Uterus (tissue), 4 donors: ENCODE results near the gene PLXNA2. TPM values are rescaled to one million over a fixed set of nuclear protein-coding genes. Genes with fewer than 3 reads are reported as not detected.
A peak's percentile ranks its signal among the peaks of the same experiment; 100 is the strongest.

Experiments used
- DNase-seq, 2 donors: peaks; one replicate each; pipeline ENCODE4 v3.0.0-alpha.2; 2019 to 2020
- H3K27ac ChIP-seq, 2 donors: fragments of 200-600 bp; sonication (generic); 1 replicate in 1 of 2; 2 replicates in 1 of 2; pipeline ENCODE4 v1.5.1; 2016 to 2018
- H3K27me3 ChIP-seq, 2 donors: fragments of 200-600 bp; sonication (generic); one replicate each; pipeline ENCODE4 v1.5.1; 2018 to 2019; ENCODE audit warnings: control low read depth in 1 of 2
- H3K36me3 ChIP-seq, 2 donors: fragments of 200-600 bp; sonication (generic); one replicate each; pipeline ENCODE4 v1.5.1; 2019; ENCODE audit warnings: control low read depth in 1 of 2
- H3K4me1 ChIP-seq, 2 donors: fragments of 200-600 bp; sonication (generic); one replicate each; pipeline ENCODE4 v1.5.1; 2018 to 2019; ENCODE audit warnings: control low read depth in 1 of 2
- H3K4me3 ChIP-seq, 2 donors: fragments of 200-600 bp; sonication (generic); 1 replicate in 1 of 2; 2 replicates in 1 of 2; pipeline ENCODE4 v1.5.1; 2018 to 2019; ENCODE audit warnings: mild to moderate bottlenecking in 1 of 2
- H3K9me3 ChIP-seq, 2 donors: fragments of 200-600 bp; sonication (generic); one replicate each; pipeline ENCODE4 v1.5.1; 2019; ENCODE audit warnings: control low read depth in 1 of 2
- CTCF ChIP-seq, 4 experiments: fragments of 200-600 bp in 2 of 4; fragments of 450-650 bp in 2 of 4; sonication (generic) in 2 of 4; IDR thresholded peaks; one replicate each; pipeline ENCODE4 v1.5.1; 2016 to 2019; ENCODE audit warnings: antibody characterized with exemption in 4 of 4, mild to moderate bottlenecking in 2 of 4, moderate library complexity in 1 of 4
- POLR2A ChIP-seq, 2 donors: fragments of 450-650 bp; IDR thresholded peaks; one replicate each; pipeline ENCODE4 v1.6.1; 2016; ENCODE audit warnings: antibody characterized with exemption in 2 of 2, mild to moderate bottlenecking in 1 of 2, moderate library complexity in 1 of 2
- intact Hi-C: fragments of 100-400 bp; cut with DNase I; formaldehyde crosslinking; loops from one replicate; pipeline ENCODE4 v1.15.1; 2023; ENCODE audit warnings: low total_unique reads
- total RNA-seq, 4 donors: library from RNA; depleted of rRNA in 3 of 4; stranded (reverse); fragments of >200 nt in 3 of 4; gene quantifications; one replicate each; pipeline versions ENCODE4 v1.1.0 to v1.2.4, GENCODE V29; 2014 to 2023
- donor health status: DM: yes; HTN: yes; CAD: no.

Gene PLXNA2
- total RNA-seq, 4 donors from 2014 or later = 5.4 to 94.5 (median 9.5) TPM

DNA sequence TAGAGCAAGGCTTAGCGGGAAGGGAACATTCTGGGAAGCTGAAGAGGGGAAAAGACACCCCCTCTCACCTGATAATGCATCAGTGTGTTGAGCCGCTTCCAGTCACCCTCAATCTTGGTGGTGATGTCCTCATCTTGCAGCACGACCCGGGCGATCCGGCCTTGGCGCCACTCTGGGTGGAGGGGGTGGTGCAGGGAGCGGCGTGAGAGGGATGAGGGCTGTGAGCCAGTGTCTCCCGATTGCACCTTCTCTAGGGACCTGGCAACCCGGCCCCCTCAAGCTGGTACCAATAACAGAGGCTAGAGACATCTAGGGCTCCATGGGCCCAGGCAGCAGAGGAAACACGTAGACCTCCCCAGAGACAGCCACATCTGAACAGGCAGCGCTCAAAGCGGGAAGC, 205.9 kb downstream of the PLXNA2 start:
- intact Hi-C loops = no loop called here

GRCh38 chr1:208036918-208037766, 207.0 kb downstream of the PLXNA2 start:
- no peak for DNase-seq
- H3K4me1 ChIP-seq = no peaks in the 10 kb centered on the region
- no peaks in the 10 kb centered on the region for H3K36me3 ChIP-seq
- intact Hi-C loops = no loop called here
- no peak overlapping the region for H3K27ac ChIP-seq
- no peaks in the 10 kb centered on the region for H3K9me3 ChIP-seq
- no peaks in the 10 kb centered on the region for H3K27me3 ChIP-seq
- no peak overlapping the region for H3K4me3 ChIP-seq
- no peak for TF ChIP-seq POLR2A (IDR thresholded peaks at IDR 0.05)
- no peak for TF ChIP-seq CTCF (IDR thresholded peaks at IDR 0.05)

More for the DNA sequence above, 205.9 kb downstream of the PLXNA2 start:
- Histone ChIP-seq H3K27ac (no peak overlapping the region), H3K36me3 (no peaks in the 10 kb centered on the region), H3K4me3 (no peak overlapping the region), H3K27me3 (no peaks in the 10 kb centered on the region), H3K9me3 (no peaks in the 10 kb centered on the region), H3K4me1 (no peaks in the 10 kb centered on the region)
- TF ChIP-seq POLR2A (IDR thresholded peaks at IDR 0.05) = no peak
- TF ChIP-seq CTCF (IDR thresholded peaks at IDR 0.05) = no peak
- DNase-seq = no peak

DNA sequence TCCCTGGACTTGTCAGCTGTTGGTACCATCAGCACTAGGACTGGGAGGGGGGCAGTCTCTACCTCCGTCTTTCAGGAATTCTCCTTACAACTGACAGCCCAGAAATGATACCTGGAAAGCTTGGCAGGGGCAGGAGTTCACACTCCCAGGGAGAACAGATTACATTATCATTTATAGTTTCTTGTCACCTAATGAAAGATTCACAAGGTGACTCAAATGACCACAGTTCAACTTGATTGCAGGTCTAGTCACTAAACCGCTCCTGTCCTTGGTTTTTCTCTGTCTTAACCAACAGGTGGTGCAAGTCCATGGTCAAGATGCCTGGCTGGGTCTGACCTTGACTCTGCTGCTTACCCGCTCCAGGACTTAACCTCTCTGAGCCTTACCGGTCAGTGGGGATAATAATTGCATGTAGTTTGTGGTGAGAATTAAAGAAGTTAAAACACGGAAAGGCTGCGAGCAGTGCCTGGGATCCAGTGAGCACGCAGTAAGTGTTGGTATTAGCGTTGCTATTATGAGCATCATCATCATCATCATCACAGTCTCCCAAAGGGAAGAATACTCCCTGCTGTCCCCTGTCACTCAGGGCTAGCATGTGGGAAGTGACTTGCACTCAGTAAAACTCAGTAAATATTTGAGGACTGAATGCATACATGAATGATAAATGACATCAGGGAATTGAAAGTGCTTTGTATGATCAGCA, 207.9 kb downstream of the PLXNA2 start:
- no peaks in the 10 kb centered on the region for H3K36me3 ChIP-seq
- intact Hi-C loops = no loop called here
- no peaks in the 10 kb centered on the region for H3K27me3 ChIP-seq
- TF ChIP-seq CTCF (IDR thresholded peaks at IDR 0.05) (peak in 2 of 4 experiments; percentile 6 to 21), POLR2A (IDR thresholded peaks at IDR 0.05) (no peak)
- no peak for DNase-seq
- H3K4me1 ChIP-seq = no peaks in the 10 kb centered on the region
- H3K9me3 ChIP-seq = no peaks in the 10 kb centered on the region
- H3K27ac ChIP-seq = no peak overlapping the region
- no peak overlapping the region for H3K4me3 ChIP-seq

DNA sequence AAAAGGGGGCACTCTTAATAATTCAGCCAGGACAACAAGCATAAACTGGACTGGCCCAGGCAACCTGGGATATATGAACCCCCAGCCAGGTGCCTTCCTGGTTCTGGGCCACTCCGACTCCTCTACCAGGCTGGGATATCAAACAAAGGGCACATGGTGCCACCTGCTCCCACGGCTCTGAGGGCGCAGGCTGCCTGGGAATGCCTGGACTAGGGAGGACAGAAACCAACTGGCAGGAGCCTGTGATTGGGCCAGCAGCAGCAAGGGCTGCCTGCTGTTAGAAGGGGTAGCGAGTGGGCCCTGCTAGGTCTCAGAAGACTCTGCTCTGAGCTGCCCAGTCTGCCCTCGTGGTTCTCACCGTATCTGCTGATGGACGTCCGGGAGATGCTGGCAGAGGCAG, 210.0 kb downstream of the PLXNA2 start:
- no peak for TF ChIP-seq CTCF (IDR thresholded peaks at IDR 0.05)
- no peak for TF ChIP-seq POLR2A (IDR thresholded peaks at IDR 0.05)
- Histone ChIP-seq H3K27ac (no peak overlapping the region), H3K4me3 (no peak overlapping the region), H3K36me3 (no peaks in the 10 kb centered on the region), H3K4me1 (peaks cover 7 to 8% of the 10 kb centered on the region in 2 donors), H3K27me3 (no peaks in the 10 kb centered on the region), H3K9me3 (no peaks in the 10 kb centered on the region)
- intact Hi-C loops = loop anchor here (5.0 kb wide), 1 partner anchor 213 kb away; no protein-coding TSS in a partner anchor
- DNase-seq = no peak

DNA sequence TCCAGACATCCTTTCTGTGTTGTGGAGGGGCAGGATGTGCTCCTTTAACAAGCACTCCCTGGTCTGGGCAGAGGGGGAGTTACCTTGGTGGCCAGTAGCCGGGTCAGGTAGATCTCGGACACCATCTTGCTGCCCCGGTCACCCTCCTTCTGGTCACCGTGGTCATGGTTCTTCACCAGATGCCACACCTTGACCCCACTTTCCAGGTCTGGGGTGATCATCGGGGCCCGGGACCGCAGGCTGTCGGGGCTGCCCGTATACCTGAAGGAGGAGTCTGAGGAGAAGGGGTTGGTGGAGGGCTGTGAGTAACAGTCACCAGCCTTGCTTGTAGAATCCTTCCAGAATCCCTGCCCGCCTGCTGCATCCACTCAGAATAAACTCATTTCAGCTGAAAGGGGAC, 210.9 kb downstream of the PLXNA2 start:
- intact Hi-C loops = loop anchor here (5.0 kb wide), 1 partner anchor 214 kb away; no protein-coding TSS in a partner anchor
- TF ChIP-seq POLR2A (IDR thresholded peaks at IDR 0.05) (no peak), CTCF (IDR thresholded peaks at IDR 0.05) (no peak)
- H3K4me1 ChIP-seq = peaks cover 7 to 8% of the 10 kb centered on the region in 2 donors
- no peaks in the 10 kb centered on the region for H3K36me3 ChIP-seq
- no peaks in the 10 kb centered on the region for H3K27me3 ChIP-seq
- DNase-seq = no peak
- H3K27ac ChIP-seq = no peak overlapping the region
- H3K4me3 ChIP-seq = no peak overlapping the region
- H3K9me3 ChIP-seq = no peaks in the 10 kb centered on the region
